Measurements from ENCODE around the gene NFAM1. TPM values are rescaled to one million over a fixed set of nuclear protein-coding genes. Genes with fewer than 3 reads are reported as not detected.

Gene NFAM1
- total RNA-seq, 1 donor from 2014 or later, result not detected

- Mint-ChIP-seq H3K27ac (ENCODE audit: unreplicated experiment) (no peak overlapping the region), H3K4me1 (ENCODE audit: unreplicated experiment) (peaks cover 15% of the 10 kb centered on the region), H3K4me3 (ENCODE audit: unreplicated experiment) (no peak overlapping the region), H3K9me3 (ENCODE audit: unreplicated experiment) (no peaks in the 10 kb centered on the region), H3K27me3 (ENCODE audit: unreplicated experiment) (peaks cover 43% of the 10 kb centered on the region), H3K36me3 (ENCODE audit: unreplicated experiment) (no peaks in the 10 kb centered on the region)
- no peak for TF ChIP-seq CTCF (IDR thresholded peaks at IDR 0.05)
- no peak for DNase-seq (ENCODE audit: extremely low spot score, unreplicated experiment)
These were observed 1.6 kb downstream of the NFAM1 start for GRCh38 chr22:42430528-42431125.

DNA sequence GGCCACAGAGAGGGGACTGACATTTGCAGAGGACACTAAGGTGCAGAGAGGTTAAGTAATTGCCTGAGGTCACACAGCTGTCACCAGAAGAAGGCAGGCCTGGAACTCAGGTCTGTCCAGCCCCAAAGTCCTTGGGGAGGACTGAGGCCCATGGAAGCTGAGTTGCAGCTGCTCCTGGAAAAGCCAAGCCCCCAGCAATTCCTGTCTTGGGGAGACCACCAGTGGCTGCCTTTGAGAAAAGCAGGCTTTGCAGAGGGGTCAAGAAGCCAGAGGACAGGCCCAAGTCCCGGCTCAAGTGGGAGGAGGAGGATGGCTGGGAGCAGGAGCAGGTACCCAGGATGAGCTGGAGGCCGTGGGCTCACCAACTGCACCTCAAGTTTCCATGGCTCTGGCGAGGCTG lies 3.4 kb downstream of the NFAM1 start:
- H3K36me3 Mint-ChIP-seq (ENCODE audit: unreplicated experiment), result no peaks in the 10 kb centered on the region
- no peak for DNase-seq (ENCODE audit: extremely low spot score, unreplicated experiment)
- no peaks in the 10 kb centered on the region for H3K9me3 Mint-ChIP-seq (ENCODE audit: unreplicated experiment)
- no peak for TF ChIP-seq CTCF (IDR thresholded peaks at IDR 0.05)
- peaks cover 48% of the 10 kb centered on the region for H3K27me3 Mint-ChIP-seq (ENCODE audit: unreplicated experiment)
- H3K4me1 Mint-ChIP-seq (ENCODE audit: unreplicated experiment), result peaks cover 15% of the 10 kb centered on the region
- no peak overlapping the region for H3K27ac Mint-ChIP-seq (ENCODE audit: unreplicated experiment)
- H3K4me3 Mint-ChIP-seq (ENCODE audit: unreplicated experiment), result no peak overlapping the region

GRCh38 chr22:42428025-42428424 lies 4.2 kb downstream of the NFAM1 start:
- DNase-seq (ENCODE audit: extremely low spot score, unreplicated experiment), result no peak
- TF ChIP-seq CTCF (IDR thresholded peaks at IDR 0.05), result no peak
- H3K27ac Mint-ChIP-seq (ENCODE audit: unreplicated experiment), result no peak overlapping the region
- H3K4me3 Mint-ChIP-seq (ENCODE audit: unreplicated experiment), result no peak overlapping the region
- no peaks in the 10 kb centered on the region for H3K9me3 Mint-ChIP-seq (ENCODE audit: unreplicated experiment)
- peaks cover 41% of the 10 kb centered on the region for H3K27me3 Mint-ChIP-seq (ENCODE audit: unreplicated experiment)
- peaks cover 15% of the 10 kb centered on the region for H3K4me1 Mint-ChIP-seq (ENCODE audit: unreplicated experiment)
- H3K36me3 Mint-ChIP-seq (ENCODE audit: unreplicated experiment), result no peaks in the 10 kb centered on the region

DNA sequence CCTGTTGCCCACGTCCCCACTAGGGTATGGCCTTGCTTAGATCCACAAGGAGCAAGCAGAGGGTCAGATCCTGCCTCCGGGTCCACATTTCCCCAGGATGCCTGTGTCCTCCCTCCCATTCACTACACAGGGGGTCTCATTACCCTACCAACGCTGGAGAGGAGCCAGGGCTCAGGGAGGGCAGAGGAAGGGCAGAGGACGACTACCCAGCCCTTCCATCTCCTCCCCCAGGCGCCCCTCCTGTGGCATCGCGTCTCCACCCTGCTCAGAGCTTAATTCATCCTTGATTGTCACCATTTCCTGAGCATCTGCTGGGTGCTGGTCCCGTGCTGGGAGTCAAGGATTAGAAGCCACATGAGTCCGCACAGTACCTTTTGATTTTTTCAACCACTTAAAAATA lies 5.0 kb downstream of the NFAM1 start:
- Mint-ChIP-seq H3K27ac (ENCODE audit: unreplicated experiment) (no peak overlapping the region), H3K27me3 (ENCODE audit: unreplicated experiment) (peaks cover 33% of the 10 kb centered on the region), H3K36me3 (ENCODE audit: unreplicated experiment) (no peaks in the 10 kb centered on the region), H3K9me3 (ENCODE audit: unreplicated experiment) (no peaks in the 10 kb centered on the region), H3K4me3 (ENCODE audit: unreplicated experiment) (no peak overlapping the region), H3K4me1 (ENCODE audit: unreplicated experiment) (peaks cover 15% of the 10 kb centered on the region)
- DNase-seq (ENCODE audit: extremely low spot score, unreplicated experiment), result no peak
- no peak for TF ChIP-seq CTCF (IDR thresholded peaks at IDR 0.05)

GRCh38 chr22:42425989-42426355 lies 6.2 kb downstream of the NFAM1 start:
- no peak for TF ChIP-seq CTCF (IDR thresholded peaks at IDR 0.05)
- Mint-ChIP-seq H3K9me3 (ENCODE audit: unreplicated experiment) (no peaks in the 10 kb centered on the region), H3K36me3 (ENCODE audit: unreplicated experiment) (no peaks in the 10 kb centered on the region), H3K4me3 (ENCODE audit: unreplicated experiment) (no peak overlapping the region), H3K27ac (ENCODE audit: unreplicated experiment) (no peak overlapping the region), H3K27me3 (ENCODE audit: unreplicated experiment) (peaks cover 27% of the 10 kb centered on the region), H3K4me1 (ENCODE audit: unreplicated experiment) (peaks cover 5% of the 10 kb centered on the region)
- DNase-seq (ENCODE audit: extremely low spot score, unreplicated experiment), result no peak
